GM13977 (cell line): ENCODE measurements around the gene ASB5.

Experiments
- DNase-seq: peaks from one replicate; pipeline ENCODE4 v3.0.0; 2012; ENCODE audit warnings: low spot score
- in situ Hi-C: fragments of 300-500 bp; cut with MboI; formaldehyde crosslinking; loops from one replicate; pipeline ENCODE4 v1.12.0; 2022; ENCODE audit warnings: low sequenced_read_pairs, low pct_unique_long_range_greater_than_20kb, mixed read lengths, inconsistent platforms; ENCODE audit not compliant: unreplicated experiment
- TF ChIP-seq, protein P1 (sequence below): IDR thresholded peaks from 2 replicates; pipeline ENCODE4 v1.5.1; 2012; ENCODE audit warnings: mild to moderate bottlenecking, control low read depth; ENCODE audit not compliant: insufficient read depth; ENCODE audit errors: extremely low read depth, missing control alignments

Gene ASB5

DNA sequence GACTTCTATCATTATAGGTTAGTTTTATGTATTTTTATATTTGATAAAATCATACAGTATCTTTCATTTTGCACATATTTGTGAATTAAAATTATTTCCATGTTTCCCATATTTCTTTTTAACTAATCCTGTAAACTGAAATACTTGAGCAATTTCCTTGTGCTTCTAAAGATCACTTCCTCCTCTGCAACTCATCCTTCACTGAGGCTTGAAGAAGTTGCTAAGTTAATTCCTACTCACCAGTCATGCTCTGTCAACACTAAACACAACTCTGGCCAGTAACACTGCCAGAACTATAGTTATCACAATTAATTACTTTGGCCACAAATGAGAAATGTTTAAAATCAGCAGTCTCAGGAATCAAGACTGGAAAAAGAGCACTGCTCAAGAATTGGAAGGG, 80.4 kb downstream of the ASB5 start:
- TF ChIP-seq, protein P1, sequence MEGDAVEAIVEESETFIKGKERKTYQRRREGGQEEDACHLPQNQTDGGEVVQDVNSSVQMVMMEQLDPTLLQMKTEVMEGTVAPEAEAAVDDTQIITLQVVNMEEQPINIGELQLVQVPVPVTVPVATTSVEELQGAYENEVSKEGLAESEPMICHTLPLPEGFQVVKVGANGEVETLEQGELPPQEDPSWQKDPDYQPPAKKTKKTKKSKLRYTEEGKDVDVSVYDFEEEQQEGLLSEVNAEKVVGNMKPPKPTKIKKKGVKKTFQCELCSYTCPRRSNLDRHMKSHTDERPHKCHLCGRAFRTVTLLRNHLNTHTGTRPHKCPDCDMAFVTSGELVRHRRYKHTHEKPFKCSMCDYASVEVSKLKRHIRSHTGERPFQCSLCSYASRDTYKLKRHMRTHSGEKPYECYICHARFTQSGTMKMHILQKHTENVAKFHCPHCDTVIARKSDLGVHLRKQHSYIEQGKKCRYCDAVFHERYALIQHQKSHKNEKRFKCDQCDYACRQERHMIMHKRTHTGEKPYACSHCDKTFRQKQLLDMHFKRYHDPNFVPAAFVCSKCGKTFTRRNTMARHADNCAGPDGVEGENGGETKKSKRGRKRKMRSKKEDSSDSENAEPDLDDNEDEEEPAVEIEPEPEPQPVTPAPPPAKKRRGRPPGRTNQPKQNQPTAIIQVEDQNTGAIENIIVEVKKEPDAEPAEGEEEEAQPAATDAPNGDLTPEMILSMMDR = no peak
- DNase-seq = no peak
- in situ Hi-C loops = no loop called here

DNA sequence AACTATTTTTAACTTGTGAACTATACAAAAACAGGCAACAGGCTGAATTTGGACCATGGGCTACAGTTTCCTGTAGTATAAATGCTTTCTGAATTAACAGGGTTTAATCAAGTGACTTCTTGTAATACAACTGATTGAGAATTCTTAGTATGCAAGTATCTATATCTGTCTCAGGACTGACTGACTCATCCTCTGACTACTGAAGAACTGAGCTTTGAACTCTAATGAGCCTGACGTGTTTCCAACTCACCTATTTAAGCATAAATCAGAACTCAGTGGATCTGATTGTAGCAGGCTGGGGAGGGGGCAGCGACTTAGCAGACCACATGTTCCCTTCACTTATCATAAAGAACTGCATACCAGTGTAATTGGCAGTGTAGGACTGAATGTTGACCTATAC, 81.4 kb downstream of the ASB5 start:
- DNase-seq = no peak
- in situ Hi-C loops = no loop called here
- TF ChIP-seq, protein P1 = no peak

DNA sequence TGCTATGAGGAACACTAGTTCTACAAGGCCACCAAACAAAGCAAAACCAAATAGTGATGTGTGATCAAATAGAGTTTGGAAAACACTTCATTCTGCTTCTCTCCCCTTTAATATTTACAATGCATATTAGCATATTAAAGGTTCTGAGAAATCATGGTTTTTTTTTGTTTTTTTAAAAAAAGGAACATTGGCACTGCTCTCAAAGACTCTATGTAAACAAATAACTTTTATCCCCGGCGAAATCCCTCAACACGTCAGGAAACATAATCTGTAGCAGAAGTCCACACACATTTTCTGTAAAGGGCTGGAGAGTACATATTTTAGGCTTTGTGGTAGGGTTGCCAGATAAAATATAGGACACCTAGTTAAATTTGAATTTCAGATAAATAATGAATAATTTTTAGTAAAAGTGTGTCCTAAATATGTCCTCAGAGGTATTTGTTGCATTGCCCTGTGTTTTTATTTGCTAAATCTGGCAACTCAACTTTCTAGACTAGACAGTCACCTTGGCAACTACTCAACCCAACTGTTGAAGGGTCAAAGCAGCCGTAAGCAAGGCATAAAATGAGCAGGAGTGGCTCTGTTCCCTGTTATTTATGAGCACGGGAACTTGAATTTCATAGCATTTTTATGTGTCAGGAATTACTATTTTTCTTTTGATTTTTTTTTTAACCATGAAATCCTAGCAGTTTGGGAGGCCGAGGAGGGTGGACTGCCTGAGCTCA, 82.2 kb downstream of the ASB5 start:
- no peak for DNase-seq
- TF ChIP-seq, protein P1 = no peak
- in situ Hi-C loops = no loop called here

DNA sequence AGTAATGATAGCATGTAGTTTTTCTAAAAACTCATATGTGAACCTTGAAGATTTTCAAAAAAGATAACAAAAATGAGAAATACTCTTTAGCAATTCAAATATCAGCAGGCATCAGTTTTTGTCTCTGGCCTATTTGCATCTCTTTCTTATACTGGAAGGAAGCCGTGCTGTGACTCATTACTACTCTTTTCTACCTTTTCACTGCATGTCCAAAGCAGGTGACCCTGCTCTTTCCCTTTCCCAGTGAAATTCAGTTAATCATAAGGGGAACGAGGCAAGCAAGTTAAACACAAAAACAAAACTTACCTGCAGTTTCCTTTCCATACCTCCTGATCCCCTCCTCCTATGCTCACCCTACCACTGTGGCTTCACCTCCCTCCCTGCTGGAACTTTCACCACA, 83.0 kb downstream of the ASB5 start:
- TF ChIP-seq, protein P1 = no peak

DNA sequence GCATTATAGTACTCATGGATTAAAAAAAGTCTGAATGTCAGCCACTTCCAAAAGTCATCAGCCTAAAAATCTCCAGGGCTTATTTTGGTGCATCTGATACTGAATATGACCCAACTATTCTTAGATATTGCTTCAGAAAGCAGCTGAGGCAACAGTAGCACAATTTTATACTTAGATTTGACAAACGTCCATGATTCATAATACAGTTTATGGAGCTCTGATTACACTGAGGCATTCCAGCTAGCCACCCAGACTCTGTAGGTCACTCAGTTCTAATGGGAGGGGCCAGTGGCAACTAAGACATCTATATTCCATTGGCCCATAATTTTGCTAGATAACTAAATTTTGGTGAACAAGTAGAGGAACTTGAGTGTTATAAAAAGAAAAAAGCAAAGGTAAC, 84.0 kb downstream of the ASB5 start:
- no peak for DNase-seq
- in situ Hi-C loops = no loop called here
- TF ChIP-seq, protein P1 = no peak

More for the DNA sequence above, 83.0 kb downstream of the ASB5 start:
- in situ Hi-C loops = no loop called here
- DNase-seq = no peak
